HG03571 (cell line): ENCODE measurements around the gene CDC6.

Source experiments
- ATAC-seq: cut with Tn5 transposase; IDR thresholded peaks from one replicate; pipeline ENCODE4 v1.9.1; 2021; ENCODE audit not compliant: unreplicated experiment

CDC6 gene

GRCh38 chr17:40309949-40310510, 22.4 kb downstream of the CDC6 start:
- no peak for ATAC-seq

- ATAC-seq: no peak
These were observed 23.3 kb downstream of the CDC6 start for GRCh38 chr17:40310882-40311391.

- no peak for ATAC-seq
These were observed 23.9 kb downstream of the CDC6 start for GRCh38 chr17:40311575-40311974.

GRCh38 chr17:40312131-40312731, 24.6 kb downstream of the CDC6 start:
- ATAC-seq: no peak

- no peak for ATAC-seq
These were observed 25.4 kb downstream of the CDC6 start for GRCh38 chr17:40312893-40313667.

- no peak for ATAC-seq
These were observed 26.2 kb downstream of the CDC6 start for GRCh38 chr17:40313668-40314583.

GRCh38 chr17:40314584-40314956, 26.9 kb downstream of the CDC6 start:
- no peak for ATAC-seq

GRCh38 chr17:40315206-40315605, 27.5 kb downstream of the CDC6 start:
- ATAC-seq: no peak

- no peak for ATAC-seq
These were observed 28.2 kb downstream of the CDC6 start for GRCh38 chr17:40315678-40316570.

- ATAC-seq: no peak
These were observed 29.1 kb downstream of the CDC6 start for GRCh38 chr17:40316571-40317344.

- no peak for ATAC-seq
These were observed 29.7 kb downstream of the CDC6 start for GRCh38 chr17:40317345-40317873.

- ATAC-seq: peak; percentile 54
These were observed 30.5 kb downstream of the CDC6 start for GRCh38 chr17:40317880-40318829.

GRCh38 chr17:40318830-40319391, 31.2 kb downstream of the CDC6 start:
- ATAC-seq: no peak

GRCh38 chr17:40319651-40320540, 32.2 kb downstream of the CDC6 start:
- no peak for ATAC-seq

- ATAC-seq: no peak
These were observed 33.3 kb downstream of the CDC6 start for GRCh38 chr17:40320756-40321523.

- ATAC-seq: no peak
These were observed 33.8 kb downstream of the CDC6 start for GRCh38 chr17:40321524-40321929.
